Colon (tissue), 2 donors: Measurements from ENCODE around the gene RRM2.
"Not testable (repeated sequence)": the region's sequence is repeated elsewhere in the genome, so short reads cannot be mapped to it uniquely, and the experiment has no call there.

Experiments used
- FAIRE-seq: peaks from 2 replicates; lab custom pipeline; 2012; peaks lifted over from hg19 to GRCh38; lab: Jason Lieb, UNC
- donor health status: control.
- donor health status: control.

Gene RRM2

DNA sequence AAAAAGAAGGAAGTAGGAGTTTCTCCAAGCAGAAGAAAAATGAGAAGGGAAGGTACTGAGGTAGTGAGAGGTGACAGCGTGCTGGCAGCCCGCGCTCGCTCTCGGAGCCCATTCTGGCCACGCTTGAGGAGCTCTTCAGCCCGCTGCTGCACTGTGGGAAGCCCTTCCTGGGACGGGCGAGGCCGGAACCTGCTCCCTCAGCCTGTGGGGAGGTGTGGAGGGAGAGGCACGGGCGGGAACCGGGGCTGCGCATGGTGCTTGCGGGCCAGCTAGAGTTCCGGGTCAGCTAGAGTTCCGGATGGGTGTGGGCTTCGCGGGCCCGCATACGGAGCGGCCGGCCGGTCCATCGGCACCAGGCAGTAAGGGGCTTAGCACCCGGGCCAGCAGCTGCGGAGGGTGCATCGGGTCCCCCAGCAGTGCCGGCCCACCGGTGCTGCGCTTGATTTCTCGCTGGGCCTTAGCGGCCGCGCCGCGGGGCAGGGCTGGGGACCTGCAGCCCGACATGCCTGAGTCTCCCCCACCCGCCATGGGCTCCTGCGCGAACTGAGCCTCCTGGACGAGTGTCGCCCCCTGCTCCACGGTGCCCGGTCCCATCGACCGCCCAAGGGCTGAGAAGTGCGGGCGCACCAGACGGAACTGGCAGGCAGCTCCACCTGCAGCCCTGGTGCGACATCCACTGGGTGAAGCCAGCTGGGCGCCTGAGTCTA, 31.2 kb upstream of the RRM2 start:
- FAIRE-seq, result no peak

DNA sequence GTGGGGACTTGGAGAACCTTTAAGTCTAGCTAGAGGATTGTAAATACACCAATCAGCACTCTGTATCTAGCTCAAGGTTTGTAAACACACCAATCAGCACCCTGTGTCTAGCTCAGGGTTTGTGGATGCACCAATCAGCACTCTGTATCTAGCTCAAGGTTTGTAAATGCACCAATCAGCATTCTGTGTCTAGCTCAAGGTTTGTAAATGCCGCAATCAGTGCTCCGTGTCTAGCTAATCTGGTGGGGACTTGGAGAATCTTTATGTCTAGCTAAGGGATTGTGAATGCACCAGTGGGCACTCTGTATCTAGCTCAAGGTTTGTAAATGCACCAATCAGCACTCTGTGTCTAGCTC, 30.7 kb upstream of the RRM2 start:
- not testable (repeated sequence) for FAIRE-seq

DNA sequence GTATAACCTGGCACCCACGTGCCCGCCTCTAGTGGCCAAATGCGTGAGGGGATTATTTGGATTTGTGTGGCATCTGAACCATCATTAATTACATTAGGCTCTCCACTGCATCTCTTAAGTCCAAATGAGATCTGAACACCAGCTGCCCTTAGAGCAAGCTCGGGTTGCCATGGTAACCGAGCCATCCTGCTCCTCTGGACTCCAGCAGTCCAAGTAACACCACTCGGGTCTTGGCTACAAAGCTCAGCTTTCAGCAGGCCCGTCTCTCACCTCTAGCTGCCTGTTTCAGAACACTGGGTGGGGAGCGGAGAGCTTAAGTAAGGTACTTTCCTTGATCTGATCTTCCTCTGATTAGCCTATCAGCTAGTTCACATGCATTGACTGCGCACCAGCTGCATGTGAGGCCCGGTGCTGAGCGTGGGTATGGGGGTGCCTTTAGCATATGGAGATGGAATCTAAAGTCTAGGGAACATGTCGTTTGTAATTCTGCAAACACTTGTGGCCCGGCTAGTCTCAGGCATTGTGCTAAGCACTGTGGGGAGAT, 28.2 kb upstream of the RRM2 start:
- FAIRE-seq, result no peak

DNA sequence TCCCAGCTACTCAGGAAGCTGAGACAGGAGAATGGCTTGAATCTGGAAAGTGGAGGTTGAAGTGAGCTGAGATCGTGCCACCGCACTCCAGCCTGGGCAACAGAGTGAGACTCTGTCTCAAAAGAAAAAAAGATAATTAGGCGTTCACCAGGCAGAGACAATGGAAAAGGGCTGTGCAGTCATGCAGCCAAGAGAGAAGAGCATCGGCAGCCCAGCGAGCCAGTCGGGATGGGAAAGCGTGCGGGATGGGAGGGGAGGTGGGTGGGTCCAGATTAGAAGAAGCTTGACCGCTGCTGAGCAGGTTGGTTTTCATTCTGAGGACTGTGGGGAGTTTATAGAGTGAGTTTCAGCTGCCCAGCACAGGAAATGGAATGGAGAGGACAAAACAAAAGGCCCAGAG, 27.4 kb upstream of the RRM2 start:
- no peak for FAIRE-seq

DNA sequence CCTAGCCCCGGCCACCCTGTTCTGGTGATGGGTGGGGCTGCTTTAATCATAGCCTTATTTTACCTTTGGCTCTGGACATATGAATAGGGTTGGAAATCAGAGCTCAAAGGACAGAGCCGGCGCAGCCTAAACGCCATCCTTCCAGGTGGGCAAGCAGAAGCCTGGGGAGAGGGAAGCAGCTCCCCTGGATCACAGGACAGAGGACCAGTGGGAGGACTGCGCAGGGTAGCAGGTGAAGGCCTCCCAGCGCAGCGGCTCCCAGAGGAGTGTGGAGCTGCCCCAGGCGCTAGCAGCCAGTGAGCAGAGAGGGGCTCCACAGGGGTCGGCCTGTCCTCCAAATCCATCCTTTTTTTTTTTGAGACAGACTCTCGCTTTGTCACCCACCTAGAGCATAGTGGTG, 25.9 kb upstream of the RRM2 start:
- FAIRE-seq, result no peak

DNA sequence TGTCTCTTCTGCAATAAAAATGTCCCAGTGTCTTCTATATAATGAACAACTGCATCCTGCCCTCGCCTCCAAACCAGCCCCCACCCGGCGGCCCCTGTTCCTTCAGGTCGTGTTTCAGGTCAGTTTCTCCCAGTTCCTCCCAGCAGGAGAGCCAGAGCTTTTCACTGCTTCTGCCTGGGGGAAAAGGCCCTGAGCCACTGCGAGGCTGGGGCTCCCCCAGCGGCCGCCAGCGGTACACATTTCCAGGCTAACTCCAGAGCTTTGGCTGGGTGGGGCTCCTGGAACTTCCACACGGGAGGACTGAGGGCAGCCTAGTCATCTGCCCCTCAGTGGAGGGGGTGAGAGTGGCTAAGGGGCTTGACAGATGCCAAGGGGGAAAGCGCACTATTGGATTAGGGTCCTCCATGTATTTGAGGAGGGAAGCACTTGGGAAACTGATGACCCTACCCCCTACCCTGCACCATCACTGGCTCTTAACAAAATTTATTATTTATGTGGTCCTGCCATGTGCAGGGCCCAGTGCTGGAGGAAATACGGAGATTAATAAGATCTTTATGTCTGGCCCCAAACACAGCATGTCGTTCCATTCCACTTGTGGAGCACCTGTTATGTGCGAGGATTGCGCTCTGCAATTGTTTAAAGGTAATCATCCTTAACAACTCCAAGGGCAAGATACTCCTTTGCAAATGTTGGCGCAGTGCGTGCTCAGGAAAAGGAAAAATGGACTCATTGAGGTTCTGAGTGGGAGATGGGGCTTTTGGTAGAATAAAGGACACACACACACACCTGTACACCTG, 25.0 kb upstream of the RRM2 start:
- no peak for FAIRE-seq

DNA sequence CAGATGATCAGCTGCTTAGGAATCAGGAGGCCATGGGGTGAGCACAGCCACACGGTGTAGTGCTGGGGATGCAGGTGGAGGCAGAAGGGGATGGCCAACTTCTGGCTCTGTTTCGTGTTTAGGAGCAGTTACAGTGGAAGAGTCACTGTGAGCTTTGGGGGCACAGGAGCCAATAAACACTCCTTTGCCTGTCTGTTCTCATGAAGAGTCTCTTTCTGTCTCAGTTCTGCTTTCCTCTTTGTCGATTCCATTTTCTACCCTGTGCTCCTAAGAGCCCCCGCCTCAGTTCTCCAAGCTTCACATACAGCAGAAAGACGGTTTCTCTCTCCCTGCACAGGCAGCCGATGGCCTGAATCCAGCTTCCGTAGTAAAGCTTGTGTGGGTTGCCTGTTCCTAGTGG, 21.0 kb upstream of the RRM2 start:
- FAIRE-seq, result no peak

DNA sequence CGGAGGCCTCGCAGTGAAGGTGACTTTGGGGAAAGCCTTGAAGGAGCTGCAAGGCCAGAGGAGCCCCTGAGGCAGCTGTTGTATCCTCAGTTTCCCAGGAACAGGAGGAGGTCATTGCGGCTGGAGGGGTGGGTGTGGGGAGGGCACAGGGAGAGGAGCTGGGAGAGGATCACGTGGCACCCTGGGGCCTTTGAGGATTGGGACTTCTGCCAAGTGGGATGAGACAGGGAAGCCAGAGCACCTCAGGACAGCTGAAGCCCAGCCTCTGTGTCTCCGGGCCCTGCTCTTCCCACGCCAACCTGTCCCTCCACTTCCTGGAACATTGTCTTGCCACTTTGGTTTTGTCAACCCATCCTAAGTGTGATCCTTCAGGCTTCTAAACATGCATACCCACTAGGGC, 19.4 kb upstream of the RRM2 start:
- no peak for FAIRE-seq

DNA sequence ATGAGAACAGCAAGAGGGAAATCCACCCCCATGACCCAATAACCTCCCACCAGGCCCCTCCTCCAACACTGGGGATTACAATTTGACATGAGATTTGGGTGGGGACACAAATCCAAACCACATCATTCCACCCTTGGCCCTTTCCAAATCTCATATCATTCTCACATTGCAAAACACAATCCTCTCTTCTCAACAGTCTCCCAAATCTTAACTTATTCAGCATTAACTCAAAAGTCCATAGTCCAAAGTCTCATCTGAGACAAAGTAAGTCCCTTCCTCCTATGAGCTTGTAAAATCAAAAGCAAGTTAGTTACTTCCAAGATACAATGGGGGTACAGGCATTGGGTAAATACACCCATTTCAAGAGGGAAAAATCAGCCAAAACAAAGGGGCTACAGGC, 17.6 kb upstream of the RRM2 start:
- FAIRE-seq, result not testable (repeated sequence)

DNA sequence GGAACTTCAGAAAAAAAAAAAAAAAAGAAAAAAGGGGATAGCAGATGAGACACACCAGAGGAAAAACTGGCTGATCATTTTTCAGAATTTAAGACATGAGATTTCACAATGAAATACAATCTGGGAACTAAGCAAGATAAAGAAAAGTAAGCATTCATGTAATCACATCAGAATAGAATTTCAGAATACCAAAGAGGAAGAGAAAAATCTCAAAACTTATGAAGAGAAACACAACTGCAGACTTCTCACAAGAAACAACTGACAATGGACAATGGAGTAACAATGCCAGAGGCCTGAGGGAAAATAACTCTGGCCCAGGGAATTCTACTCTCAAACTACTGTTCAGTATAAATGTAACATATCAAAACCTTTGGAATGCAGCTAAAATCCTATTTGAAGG, 13.2 kb upstream of the RRM2 start:
- FAIRE-seq, result no peak

DNA sequence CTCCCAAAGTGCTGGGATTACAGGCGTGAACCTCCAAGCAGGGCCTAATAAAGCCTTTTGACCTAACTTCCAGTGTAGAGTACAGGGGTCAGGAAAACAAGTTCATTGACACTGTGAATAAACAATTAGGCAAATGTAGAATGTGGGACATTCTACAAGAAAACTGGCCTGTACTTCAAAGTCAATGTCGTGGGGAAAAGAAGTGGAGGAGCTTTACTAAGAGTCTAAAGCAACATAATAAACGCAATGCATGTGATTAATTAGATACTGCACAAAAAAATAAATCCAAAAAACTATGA, 3.6 kb upstream of the RRM2 start:
- FAIRE-seq, result no peak

DNA sequence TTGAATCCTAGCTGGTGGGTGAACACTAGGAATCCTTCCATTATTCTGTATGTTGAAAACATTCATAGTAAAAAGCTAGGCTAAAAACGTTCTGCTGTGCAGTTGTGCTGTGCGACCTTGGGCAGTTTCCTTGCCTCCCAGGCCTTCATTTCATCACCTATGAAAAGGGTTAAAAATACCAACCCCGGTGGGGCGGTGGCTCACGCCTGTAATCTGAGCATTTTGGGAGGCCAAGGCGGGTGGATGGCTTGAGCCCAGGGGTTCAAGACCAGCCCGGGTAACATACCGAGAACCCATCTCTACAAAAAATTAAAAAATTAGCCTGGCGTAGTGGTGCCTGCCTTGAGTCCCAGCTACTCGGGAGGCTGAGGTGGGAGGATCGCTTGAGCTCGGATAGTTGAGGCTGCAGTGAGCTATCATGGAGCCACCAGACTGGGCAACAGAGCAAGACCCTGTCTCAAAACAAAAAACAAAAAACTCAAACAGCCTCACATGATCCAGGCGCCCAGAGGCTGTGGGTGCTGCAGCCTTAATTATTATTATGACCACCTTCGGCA, 2.9 kb upstream of the RRM2 start:
- FAIRE-seq, result no peak

DNA sequence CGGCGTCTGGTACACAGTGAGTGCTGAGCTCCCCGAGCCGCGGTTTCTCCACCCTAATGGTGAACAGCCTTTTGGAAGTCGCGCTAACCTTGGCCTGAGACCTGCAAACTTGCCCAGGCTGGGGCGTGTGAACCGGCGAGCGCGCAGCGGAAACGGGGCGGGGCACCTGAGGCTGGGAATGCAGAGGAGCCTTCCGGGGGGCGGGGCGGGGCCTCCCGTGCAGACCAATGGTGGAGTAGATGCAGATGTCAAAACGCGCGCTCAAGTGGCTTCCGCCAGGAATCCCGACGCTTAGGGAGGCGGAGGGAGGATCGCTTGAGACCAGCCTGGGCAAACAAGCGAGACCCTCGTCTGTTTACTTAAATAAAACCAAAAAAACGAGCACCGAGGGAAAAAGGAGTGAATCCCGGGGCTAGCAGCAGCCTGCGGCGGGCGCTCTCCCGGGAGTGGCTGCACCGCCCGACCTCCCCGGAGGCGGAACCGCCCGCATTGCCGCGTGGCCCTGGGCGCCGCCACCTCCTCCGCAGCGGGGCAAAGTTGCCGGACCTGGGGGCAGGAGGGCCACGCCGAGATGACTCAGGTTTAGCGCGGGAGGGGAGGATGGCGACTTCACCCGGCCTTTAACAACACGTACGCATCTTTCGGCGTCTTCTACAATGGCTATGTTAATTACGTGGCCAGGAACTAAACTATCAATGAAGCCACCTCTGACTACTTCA, 2.2 kb upstream of the RRM2 start:
- no peak for FAIRE-seq

DNA sequence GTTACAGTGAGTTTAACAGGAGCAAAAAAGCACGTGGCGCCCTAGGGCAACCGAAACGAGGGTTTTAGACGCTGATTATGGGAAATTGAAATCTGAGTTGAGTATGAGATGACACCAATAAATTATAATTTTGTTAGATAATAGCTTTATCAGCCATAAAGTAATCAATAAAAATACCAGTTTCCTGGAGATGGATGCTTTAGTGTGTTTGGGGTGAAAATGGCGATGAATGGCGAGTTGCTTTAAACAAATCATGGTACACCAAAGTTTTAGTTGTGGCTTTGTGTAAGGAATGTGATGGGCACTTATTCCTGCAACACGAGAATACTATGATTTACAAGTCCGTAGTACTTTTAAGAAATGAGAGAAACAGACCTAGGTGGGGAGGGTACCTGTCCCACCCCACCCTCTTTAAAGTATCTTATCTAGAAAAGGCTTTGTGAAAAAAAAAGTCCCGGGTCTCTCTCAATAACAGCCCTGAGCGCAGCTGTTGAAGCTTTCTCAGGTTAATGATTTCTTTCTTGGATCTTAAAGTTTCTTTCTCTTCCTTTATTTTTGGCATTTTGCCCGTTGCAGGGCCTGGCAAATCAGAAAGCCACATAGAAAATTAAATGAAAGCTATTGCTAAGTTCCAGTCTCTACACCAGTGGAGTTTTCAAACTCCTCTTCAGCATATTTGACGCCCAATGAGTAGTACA, 1.5 kb upstream of the RRM2 start:
- no peak for FAIRE-seq

DNA sequence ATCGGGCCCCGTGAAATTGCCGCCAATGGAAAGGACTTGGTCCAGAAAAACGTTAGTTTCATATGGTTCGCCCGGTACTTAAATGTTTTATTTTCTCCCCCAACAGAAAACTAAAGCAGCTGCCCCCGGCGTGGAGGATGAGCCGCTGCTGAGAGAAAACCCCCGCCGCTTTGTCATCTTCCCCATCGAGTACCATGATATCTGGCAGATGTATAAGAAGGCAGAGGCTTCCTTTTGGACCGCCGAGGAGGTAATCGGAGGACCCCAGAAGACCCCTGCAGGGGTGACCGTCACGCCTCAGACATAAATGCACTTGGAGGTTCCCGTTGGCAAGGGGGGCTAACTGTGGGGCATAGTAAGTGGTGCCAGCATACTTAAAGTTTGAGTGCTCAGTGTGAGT, 742 bp downstream of the RRM2 start:
- no peak for FAIRE-seq

DNA sequence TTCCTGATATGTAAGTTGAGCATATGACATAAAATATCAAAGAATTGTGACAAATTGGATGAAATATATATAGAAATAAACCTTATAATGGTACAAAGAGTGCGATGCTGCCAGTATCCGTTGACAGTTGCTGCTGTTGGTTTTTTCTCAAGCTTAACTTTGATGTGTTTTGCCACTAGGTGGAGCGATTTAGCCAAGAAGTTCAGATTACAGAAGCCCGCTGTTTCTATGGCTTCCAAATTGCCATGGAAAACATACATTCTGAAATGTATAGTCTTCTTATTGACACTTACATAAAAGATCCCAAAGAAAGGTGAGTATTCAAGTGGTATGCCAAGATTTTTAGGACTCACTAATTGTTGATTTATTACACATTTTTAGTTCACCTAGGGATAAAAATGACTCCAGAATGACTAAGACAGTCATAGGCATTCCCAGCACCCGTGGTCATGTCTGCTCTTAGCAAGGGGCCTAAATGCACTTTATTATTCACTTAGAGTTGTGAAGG, 2.1 kb downstream of the RRM2 start:
- FAIRE-seq, result no peak

DNA sequence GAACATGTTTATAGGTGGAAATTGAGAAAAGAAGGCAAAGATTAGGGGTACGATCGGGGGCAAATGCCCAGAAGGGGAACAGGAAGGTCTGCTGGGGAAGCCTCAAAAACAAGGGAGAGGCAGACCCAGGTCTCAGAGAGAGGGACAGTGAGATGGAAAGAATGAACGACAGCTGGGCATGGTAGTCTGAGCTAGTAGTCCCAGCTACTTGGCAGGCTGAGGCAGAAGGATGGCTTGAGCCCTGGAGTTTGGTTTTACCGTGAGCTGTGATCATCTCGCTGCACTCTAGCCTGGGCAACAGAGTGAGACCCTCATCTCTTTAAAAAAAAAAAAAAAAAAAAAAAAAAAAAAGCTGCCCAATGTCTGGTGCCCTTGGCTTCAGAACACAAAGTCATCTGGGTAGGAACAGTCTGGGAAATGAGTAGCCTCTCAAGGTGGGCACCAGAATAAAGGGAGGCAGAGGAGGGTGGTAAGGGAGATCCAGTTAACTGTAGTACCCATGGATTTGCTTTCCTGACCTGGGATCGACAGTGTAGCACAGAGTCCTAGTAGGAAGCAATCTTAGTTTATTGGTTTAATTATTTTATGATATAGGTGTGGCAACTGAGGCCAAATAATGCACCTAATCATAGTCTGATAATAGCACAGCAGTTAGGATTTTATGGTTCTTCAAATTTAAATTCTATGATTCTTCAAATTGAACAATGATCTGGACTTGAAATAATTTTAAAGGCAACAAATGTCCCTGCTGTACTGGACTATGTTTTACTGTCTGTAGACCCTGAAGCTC, 3.5 kb downstream of the RRM2 start:
- no peak for FAIRE-seq

DNA sequence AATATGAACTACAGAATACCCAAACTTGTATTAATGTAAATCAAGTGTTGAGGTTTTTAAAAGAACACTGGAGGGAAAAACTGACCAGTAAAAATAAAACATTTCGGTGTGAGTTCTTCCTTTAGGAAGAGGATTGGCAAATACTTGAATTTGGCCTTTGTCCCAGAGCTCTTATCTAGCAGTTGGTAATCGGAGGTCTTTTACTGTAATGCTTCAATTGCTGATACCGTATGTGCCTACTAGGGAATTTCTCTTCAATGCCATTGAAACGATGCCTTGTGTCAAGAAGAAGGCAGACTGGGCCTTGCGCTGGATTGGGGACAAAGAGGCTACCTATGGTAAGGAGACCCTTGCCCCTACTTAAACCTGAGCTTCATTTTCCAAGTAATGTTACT, 4.1 kb downstream of the RRM2 start:
- FAIRE-seq, result no peak

DNA sequence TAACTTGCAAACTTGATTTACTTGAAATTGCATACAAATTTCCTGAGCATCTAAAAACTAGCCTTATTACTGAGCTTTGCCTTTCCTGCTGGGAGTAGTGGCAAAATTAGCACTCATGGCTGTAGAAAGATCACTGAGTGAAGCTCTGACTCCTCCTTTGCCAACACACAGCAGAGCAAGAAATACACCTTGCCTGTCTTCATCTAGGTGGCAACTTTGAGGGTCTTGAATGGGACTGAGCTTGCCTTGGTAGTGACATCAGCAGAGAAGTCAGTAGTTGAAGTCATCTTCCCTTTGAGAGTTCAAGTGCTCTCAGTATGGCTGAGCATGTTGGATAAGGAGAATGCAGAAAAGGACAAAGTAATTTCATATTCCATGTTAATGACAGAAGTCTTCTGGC, 5.9 kb downstream of the RRM2 start:
- no peak for FAIRE-seq

DNA sequence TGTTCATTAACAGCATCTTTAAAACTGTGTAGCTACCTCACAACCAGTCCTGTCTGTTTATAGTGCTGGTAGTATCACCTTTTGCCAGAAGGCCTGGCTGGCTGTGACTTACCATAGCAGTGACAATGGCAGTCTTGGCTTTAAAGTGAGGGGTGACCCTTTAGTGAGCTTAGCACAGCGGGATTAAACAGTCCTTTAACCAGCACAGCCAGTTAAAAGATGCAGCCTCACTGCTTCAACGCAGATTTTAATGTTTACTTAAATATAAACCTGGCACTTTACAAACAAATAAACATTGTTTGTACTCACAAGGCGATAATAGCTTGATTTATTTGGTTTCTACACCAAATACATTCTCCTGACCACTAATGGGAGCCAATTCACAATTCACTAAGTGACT, 7.0 kb downstream of the RRM2 start:
- no peak for FAIRE-seq

DNA sequence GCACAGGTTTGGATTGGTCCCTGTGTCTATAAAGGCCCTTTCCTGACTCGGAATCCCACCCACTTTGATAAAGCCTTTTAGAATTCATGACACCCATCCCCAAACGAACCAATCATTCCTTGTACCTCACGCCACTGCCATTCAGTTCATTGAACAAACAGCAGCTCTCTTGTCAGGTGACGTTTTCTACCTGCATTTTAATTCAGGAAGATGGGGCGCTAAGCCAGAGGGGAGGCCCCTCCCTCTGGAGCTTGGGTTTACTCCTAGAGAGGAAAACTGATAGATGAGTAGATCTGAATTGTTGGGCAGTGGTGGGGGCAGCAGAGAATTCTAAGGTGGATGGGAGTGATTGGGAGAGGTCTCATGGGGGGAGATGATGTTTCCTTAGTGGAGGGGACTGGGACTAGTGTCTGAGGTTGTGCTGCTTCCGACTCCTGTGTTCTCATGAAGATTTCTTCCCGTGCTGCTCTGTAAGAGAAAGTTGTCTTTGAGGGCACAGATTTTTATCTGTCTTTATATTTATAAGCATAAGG, 9.6 kb downstream of the RRM2 start:
- FAIRE-seq, result no peak
